ENCODE data around the gene ORM1. TPM values are rescaled to one million over a fixed set of nuclear protein-coding genes. Genes with fewer than 3 reads are reported as not detected.

Gene ORM1
- total RNA-seq, 1 experiment from 2014 or later = 27.5 TPM

- no peaks in the 10 kb centered on the region for H3K27me3 ChIP-seq (replicated peaks; ENCODE audit: control insufficient read depth, insufficient read depth, low read length)
- peaks cover 5% of the 10 kb centered on the region for H3K9me3 ChIP-seq
- no peak for DNase-seq
- intact Hi-C loops (cut with micrococcal nuclease; ENCODE audit: unreplicated experiment) = loop anchor here (1.0 to 5.0 kb wide), 5 partner anchors 53 to 555 kb away; partner anchors contain the start of gene COL27A1
- no peak for TF ChIP-seq CTCF (IDR thresholded peaks at IDR 0.05; ENCODE audit: insufficient read depth in 1 of 2, low read depth in 1 of 2, low read length in 1 of 2, severe bottlenecking in 1 of 2, unreplicated experiment in 1 of 2)
- peaks cover 3% of the 10 kb centered on the region; the same call in 1 of the 2 replicates for H3K36me3 ChIP-seq (ENCODE audit: control insufficient read depth, insufficient read depth, low read length)
- H3K27me3 Mint-ChIP-seq (ENCODE audit: insufficient read depth, unreplicated experiment) = no peaks in the 10 kb centered on the region
- peaks cover 14% of the 10 kb centered on the region for H3K4me1 ChIP-seq
- H3K36me3 Mint-ChIP-seq (ENCODE audit: insufficient read depth, unreplicated experiment) = peaks cover 30% of the 10 kb centered on the region
- H3K4me1 Mint-ChIP-seq (ENCODE audit: low read depth, unreplicated experiment) = peaks cover 7% of the 10 kb centered on the region
- ChIA-PET CTCF (interaction anchor here (1.5 to 6.5 kb wide), 3 partner anchors 138 to 210 kb away, joined by 24 to 84 read pairs (median 30); partner anchors contain the start of gene COL27A1), POLR2A (no interaction called here)
- peaks cover 20% of the 10 kb centered on the region for H3K9me3 Mint-ChIP-seq (ENCODE audit: unreplicated experiment)
- H3K27ac Mint-ChIP-seq (ENCODE audit: unreplicated experiment) = no peak overlapping the region
- no peak overlapping the region for H3K4me3 ChIP-seq (ENCODE audit: low read depth, low read length)
- BruUV-seq (replicated peaks) = no TSS peak
- H3K4me3 Mint-ChIP-seq (ENCODE audit: unreplicated experiment) = no peak overlapping the region
These were observed 30.9 kb upstream of the ORM1 start for GRCh38 chr9:114291886-114292590.

DNA sequence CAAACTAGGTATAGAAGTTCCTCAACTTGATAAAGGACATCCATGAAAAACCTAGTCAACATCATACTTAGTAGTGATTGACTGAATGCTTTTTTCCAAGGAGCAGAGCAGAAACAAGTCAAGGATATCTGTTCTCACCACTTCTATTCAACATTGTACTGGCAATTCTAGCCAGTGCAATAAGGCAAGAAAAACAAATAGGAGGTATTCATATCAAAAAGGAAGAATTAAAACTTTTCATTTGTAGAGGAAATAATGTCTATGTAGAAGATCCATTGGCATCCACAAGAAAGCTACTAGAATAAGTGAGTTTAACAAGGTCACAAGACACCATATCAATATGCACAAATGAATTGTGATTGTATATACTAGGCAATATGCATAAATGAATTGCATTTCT, 28.2 kb upstream of the ORM1 start:
- H3K27me3 Mint-ChIP-seq (ENCODE audit: insufficient read depth, unreplicated experiment) = no peaks in the 10 kb centered on the region
- BruUV-seq (replicated peaks) = no TSS peak
- no peak overlapping the region for H3K4me3 ChIP-seq (ENCODE audit: low read depth, low read length)
- POLR2A ChIA-PET = no interaction called here
- H3K4me3 Mint-ChIP-seq (ENCODE audit: unreplicated experiment) = no peak overlapping the region
- no peaks in the 10 kb centered on the region for H3K4me1 ChIP-seq
- peaks cover 20% of the 10 kb centered on the region for H3K9me3 Mint-ChIP-seq (ENCODE audit: unreplicated experiment)
- no peak for DNase-seq
- CTCF ChIA-PET = no interaction called here
- H3K36me3 ChIP-seq (ENCODE audit: control insufficient read depth, insufficient read depth, low read length) = peaks cover 3% of the 10 kb centered on the region; the same call in 1 of the 2 replicates
- no peak for TF ChIP-seq CTCF (IDR thresholded peaks at IDR 0.05; ENCODE audit: insufficient read depth in 1 of 2, low read depth in 1 of 2, low read length in 1 of 2, severe bottlenecking in 1 of 2, unreplicated experiment in 1 of 2)
- peaks cover 36% of the 10 kb centered on the region for H3K36me3 Mint-ChIP-seq (ENCODE audit: insufficient read depth, unreplicated experiment)
- no peak overlapping the region for H3K27ac Mint-ChIP-seq (ENCODE audit: unreplicated experiment)
- H3K27me3 ChIP-seq (replicated peaks; ENCODE audit: control insufficient read depth, insufficient read depth, low read length) = no peaks in the 10 kb centered on the region
- H3K4me1 Mint-ChIP-seq (ENCODE audit: low read depth, unreplicated experiment) = no peaks in the 10 kb centered on the region
- intact Hi-C loops (cut with micrococcal nuclease; ENCODE audit: unreplicated experiment) = loop anchor here (5.0 kb wide), 1 partner anchor 557 kb away; no protein-coding TSS in a partner anchor
- H3K9me3 ChIP-seq = peaks cover 5% of the 10 kb centered on the region

GRCh38 chr9:114296338-114296737, 26.6 kb upstream of the ORM1 start:
- CTCF ChIA-PET = no interaction called here
- H3K4me3 ChIP-seq (ENCODE audit: low read depth, low read length) = no peak overlapping the region
- Mint-ChIP-seq H3K27me3 (ENCODE audit: insufficient read depth, unreplicated experiment) (no peaks in the 10 kb centered on the region), H3K27ac (ENCODE audit: unreplicated experiment) (no peak overlapping the region), H3K4me1 (ENCODE audit: low read depth, unreplicated experiment) (no peaks in the 10 kb centered on the region), H3K36me3 (ENCODE audit: insufficient read depth, unreplicated experiment) (peaks cover 29% of the 10 kb centered on the region), H3K4me3 (ENCODE audit: unreplicated experiment) (no peak overlapping the region), H3K9me3 (ENCODE audit: unreplicated experiment) (peaks cover 20% of the 10 kb centered on the region)
- POLR2A ChIA-PET = no interaction called here
- H3K4me1 ChIP-seq = no peaks in the 10 kb centered on the region
- intact Hi-C loops (cut with micrococcal nuclease; ENCODE audit: unreplicated experiment) = no loop called here
- peaks cover 3% of the 10 kb centered on the region; the same call in 1 of the 2 replicates for H3K36me3 ChIP-seq (ENCODE audit: control insufficient read depth, insufficient read depth, low read length)
- no peaks in the 10 kb centered on the region for H3K27me3 ChIP-seq (replicated peaks; ENCODE audit: control insufficient read depth, insufficient read depth, low read length)
- TF ChIP-seq CTCF (IDR thresholded peaks at IDR 0.05; ENCODE audit: insufficient read depth in 1 of 2, low read depth in 1 of 2, low read length in 1 of 2, severe bottlenecking in 1 of 2, unreplicated experiment in 1 of 2) = no peak
- no peak for DNase-seq
- peaks cover 5% of the 10 kb centered on the region for H3K9me3 ChIP-seq
- no TSS peak for BruUV-seq (replicated peaks)

All from Caco-2 (cell line).